Pulmonary artery endothelial cell (primary cell): ENCODE measurements around the gene OIT3. TPM values are rescaled to one million over a fixed set of nuclear protein-coding genes. Genes with fewer than 3 reads are reported as not detected.

ENCODE experiments used
- DNase-seq: peaks from one replicate; pipeline ENCODE4 v3.0.0-alpha.2; 2011; ENCODE audit warnings: low read depth, low spot score
- total RNA-seq: library from RNA; depleted of rRNA; stranded (reverse); fragments of >200 nt; gene quantifications from 2 replicates; pipeline ENCODE4 v1.2.3, GENCODE V29; 2014

OIT3 gene
- total RNA-seq, 1 donor from 2014 or later = 0.07 TPM

DNA sequence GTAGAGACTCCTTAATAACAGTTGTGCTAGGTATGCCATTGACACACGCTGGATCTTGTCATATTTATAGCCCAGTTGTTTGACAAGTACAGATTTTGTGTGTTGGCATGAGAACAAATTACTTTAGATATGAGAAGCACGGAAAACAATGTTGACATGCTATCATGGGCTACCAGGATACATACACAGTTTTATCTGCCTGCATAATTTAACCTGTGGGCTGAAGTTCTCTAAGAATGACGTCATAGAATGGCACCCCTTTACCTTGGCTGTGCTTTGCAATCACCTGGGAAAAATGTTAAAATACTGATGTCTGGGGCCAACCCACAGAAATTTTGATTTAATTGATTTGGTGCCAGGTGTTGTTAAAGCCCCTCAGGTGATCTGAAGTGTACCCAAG, 58.2 kb downstream of the OIT3 start:
- DNase-seq = no peak

- no peak for DNase-seq
Observed at GRCh38 chr10:72952189-72952588, 58.6 kb downstream of the OIT3 start.

DNA sequence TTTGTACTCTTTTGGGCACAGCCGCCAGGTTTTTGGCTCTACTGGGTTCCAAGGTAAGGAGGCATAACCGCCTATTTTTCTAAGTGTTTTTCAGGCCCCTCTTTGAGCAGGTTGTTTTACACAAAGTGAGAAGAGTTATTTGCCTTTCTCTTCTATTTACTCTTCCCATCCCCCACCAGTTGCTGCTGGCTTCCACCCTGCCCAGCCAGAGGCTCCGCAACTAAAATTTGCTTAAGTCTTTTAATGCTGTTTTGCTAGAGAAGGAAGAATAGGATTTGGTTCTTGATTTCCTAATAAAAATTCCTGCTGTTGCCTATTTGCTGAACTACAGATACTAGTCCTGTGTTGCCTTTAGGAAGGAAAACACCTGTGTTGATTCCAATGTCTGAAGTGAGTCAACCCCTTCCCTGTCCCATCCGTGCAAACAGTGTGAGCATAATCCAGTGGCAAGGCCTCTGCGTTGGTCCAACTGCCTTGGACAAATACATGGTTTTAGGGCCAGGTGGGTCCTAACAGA, 59.2 kb downstream of the OIT3 start:
- no peak for DNase-seq

- DNase-seq = no peak
Observed at GRCh38 chr10:72953687-72954086, 60.1 kb downstream of the OIT3 start.

DNA sequence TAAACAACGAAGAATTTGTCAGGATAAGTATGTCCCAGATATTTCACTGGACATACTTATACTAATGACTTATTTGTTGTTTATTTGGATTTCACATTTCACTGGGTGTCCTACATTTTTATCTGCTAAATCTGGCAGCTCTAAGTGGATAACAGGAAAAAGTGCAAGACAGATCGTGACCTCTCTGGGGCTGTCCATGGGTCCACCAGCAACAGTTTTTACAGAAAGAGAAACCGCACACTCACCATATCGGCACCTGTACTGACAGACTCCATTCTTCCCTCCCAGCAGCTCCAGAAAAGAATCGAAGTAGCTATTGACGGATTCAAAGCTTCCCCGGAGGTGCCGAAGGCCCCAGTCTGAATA, 60.7 kb downstream of the OIT3 start:
- DNase-seq = no peak

DNA sequence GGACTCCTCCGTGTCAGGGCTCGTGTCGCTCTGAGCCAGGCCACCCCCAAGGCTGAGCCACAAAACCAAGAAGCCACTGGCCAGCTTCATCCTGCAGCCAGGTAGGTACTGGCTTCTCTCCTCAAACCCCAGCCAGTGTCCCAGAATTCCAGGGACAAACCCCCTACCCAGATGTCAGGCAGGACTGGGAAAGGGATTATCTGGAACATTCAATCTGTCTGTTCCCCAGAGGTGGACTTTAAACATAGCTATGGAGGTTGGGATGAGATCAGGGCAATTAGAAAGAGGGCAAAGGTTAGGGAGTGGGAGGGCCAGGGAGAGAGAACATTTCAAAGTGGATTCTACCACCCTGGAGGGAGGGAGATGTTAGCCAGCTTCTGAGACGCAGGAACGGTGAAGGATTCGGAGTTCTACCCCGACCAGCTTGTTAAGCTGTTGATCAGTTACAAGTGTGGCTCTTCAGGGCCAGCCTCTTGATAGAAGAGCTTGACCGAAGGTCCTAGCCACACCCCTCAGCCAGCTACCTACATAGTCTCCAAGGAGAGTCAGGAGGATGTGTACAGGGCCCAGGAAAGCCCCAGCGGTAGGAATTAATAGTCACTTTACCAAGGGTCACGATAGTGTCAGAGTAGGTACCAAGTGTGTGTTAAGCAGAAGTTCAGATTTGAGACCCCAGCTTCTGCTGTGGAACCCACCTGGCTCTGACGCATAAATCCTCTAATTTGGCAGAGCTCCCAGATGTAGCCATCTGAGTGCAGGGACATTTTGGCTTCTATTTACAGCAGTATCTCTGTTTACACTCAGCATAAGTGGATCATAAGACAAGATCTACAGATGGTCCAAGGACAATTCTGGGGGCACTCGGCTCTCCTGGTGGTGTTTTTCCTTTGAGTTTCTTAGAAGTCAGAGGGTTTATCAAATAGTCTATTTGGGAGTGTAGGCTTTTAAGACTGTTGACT, 61.3 kb downstream of the OIT3 start, which contains the start of gene PLA2G12B:
Gene PLA2G12B (minus strand): TSS at position 211 of the 959 bp plus-strand sequence. CDS start 121 bp downstream, at position 90.
- no peak for DNase-seq

DNA sequence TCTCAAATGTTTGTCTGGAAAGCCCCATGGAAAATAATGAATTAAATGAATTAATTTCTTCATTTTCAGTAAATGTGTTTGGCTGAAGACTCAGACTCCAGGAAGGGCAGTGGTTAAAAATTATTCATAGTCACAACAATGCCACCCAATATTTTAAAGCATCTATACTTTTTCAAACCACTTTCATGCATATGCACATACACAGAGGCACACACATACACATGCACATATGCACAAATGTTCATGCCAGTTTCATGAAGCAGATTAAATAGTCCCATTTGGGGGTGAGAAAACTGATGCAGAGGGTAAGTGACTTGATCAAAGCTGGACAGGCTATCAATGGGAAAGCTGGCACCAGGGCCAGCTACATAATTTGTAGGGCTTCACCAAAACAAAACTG, 62.5 kb downstream of the OIT3 start:
- DNase-seq = no peak

GRCh38 chr10:72976886-72977285, 83.3 kb downstream of the OIT3 start:
- DNase-seq = no peak

GRCh38 chr10:72979709-72980108, 86.2 kb downstream of the OIT3 start:
- no peak for DNase-seq

GRCh38 chr10:72980348-72980747, 86.8 kb downstream of the OIT3 start:
- DNase-seq = no peak

DNA sequence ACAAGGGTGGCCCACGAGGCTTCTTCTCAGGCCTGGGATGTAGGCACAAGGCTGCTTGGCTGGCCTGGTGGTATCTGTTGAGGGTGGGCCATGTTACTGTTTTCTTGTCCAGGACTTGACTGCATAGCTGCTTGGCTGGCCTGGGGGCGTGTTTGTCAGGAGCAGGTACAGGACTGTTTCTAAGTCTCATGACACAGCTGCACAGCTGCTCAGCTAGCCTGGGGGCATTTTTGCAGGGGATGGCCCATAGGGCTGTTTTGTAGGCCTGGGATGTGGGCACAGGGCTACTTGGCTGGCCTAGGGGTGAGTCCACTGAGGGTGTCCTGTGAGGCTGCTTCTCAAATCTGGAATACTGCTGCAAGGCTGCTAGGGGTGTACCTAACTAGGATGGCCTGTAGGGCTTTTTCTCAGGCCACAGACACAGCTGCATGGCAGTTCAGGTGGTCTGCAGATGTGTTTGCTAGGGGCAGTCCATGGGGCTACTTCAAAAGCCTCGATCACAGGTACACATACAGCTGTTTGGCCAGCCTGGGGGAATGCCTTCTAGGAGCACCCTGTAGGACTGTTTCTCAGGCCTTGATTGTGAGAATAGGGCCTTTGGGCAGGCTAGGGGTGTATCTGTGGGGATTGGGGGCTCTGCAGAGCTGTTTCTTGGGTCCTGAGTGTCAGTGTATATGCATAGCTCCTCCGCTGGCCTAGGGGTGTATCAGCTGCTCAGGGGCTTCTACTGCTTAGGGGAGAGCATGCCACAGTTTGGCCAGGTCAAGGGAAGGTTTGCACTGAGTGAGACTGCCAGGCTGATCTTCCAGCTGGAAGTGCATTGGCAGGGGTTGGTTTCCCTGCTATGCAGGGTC, 87.7 kb downstream of the OIT3 start:
- no peak for DNase-seq

DNA sequence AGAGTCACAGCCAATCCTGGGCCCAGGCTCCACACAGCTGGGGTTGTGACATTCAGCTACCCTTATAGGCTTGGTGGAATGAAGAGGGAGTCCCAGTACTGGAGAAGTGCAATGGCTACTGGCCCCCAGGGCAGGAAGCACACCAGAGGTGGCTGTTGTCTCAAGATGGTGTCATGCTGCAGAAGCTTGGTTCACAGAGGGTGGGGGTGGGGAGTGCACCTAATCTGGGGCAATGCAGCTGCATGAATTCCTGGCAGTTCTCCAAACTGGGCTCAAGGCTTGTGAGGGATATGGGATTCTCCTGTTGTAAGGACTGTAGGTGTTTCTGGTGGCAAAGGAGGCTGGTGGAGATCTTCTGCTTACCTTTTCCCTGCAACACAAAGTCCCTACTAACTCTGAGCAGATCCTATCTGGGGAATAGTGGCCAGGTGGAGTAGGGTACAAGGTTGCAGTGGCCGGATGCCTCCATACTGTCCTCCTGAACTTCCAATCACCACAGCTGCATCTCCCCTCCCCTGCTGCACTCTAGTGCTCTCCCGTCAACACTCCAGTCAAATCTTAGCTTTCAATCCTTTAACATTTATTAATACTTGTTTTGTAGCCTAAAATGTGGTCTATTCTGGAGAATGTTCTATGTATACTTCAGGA, 88.5 kb downstream of the OIT3 start:
- no peak for DNase-seq

Other genes starting within 250 kb of the OIT3 start
- 22.4 and 29.9 TPM in 2 replicates for gene MCU, start 201.6 kb upstream of the OIT3 start, total RNA-seq
- not detected in 2 replicates for gene PLA2G12B, start 61.1 kb downstream of the OIT3 start, total RNA-seq
- 69.3 and 94.1 TPM in 2 replicates for gene P4HA1, start 203.1 kb downstream of the OIT3 start, total RNA-seq
- gene NUDT13, start 216.7 kb downstream of the OIT3 start, total RNA-seq = 1.2 and 1.3 TPM in 2 replicates